COLO668 (cell line): Measurements from ENCODE around the gene LRRC4C.

Experiments used
- DNase-seq: peaks from one replicate; lab custom pipeline; 2025; ENCODE audit not compliant: unreplicated experiment; lab: John Stamatoyannopoulos, UW

The LRRC4C gene

GRCh38 chr11:40388097-40388818 lies 1071.2 kb downstream of the LRRC4C start:
- no peak for DNase-seq

- no peak for DNase-seq
Observed at GRCh38 chr11:40387240-40387980, 1072.0 kb downstream of the LRRC4C start.

- DNase-seq: no peak
Observed at GRCh38 chr11:40384991-40385390, 1074.5 kb downstream of the LRRC4C start.

GRCh38 chr11:40381481-40381880 lies 1078.0 kb downstream of the LRRC4C start:
- no peak for DNase-seq

- no peak for DNase-seq
Observed at GRCh38 chr11:40380835-40381234, 1078.6 kb downstream of the LRRC4C start.

GRCh38 chr11:40376331-40376730 lies 1083.1 kb downstream of the LRRC4C start:
- DNase-seq: no peak

GRCh38 chr11:40370821-40371616 lies 1088.4 kb downstream of the LRRC4C start:
- no peak for DNase-seq

GRCh38 chr11:40360206-40360798 lies 1099.2 kb downstream of the LRRC4C start:
- no peak for DNase-seq

GRCh38 chr11:40354121-40354520 lies 1105.3 kb downstream of the LRRC4C start:
- no peak for DNase-seq

GRCh38 chr11:40340911-40341310 lies 1118.5 kb downstream of the LRRC4C start:
- DNase-seq: no peak

GRCh38 chr11:40338739-40339138 lies 1120.7 kb downstream of the LRRC4C start:
- DNase-seq: no peak

- no peak for DNase-seq
Observed at GRCh38 chr11:40338062-40338461, 1121.4 kb downstream of the LRRC4C start.

GRCh38 chr11:40337118-40337517 lies 1122.3 kb downstream of the LRRC4C start:
- DNase-seq: no peak

GRCh38 chr11:40328890-40329614 lies 1130.4 kb downstream of the LRRC4C start:
- peak; percentile 55 for DNase-seq

- no peak for DNase-seq
Observed at GRCh38 chr11:40323241-40323640, 1136.2 kb downstream of the LRRC4C start.

- DNase-seq: no peak
Observed at GRCh38 chr11:40321537-40321936, 1137.9 kb downstream of the LRRC4C start.

- DNase-seq: no peak
Observed at GRCh38 chr11:40316171-40316570, 1143.3 kb downstream of the LRRC4C start.

GRCh38 chr11:40315122-40315521 lies 1144.3 kb downstream of the LRRC4C start:
- no peak for DNase-seq

GRCh38 chr11:40314327-40314726 lies 1145.1 kb downstream of the LRRC4C start:
- DNase-seq: no peak

- peak; percentile 13 for DNase-seq
Observed at GRCh38 chr11:40306938-40307548, 1152.4 kb downstream of the LRRC4C start.
